ENCODE measurements around the gene CCL27. TPM values are rescaled to one million over a fixed set of nuclear protein-coding genes. Genes with fewer than 3 reads are reported as not detected.

The CCL27 gene
- total RNA-seq, 1 donor from 2014 or later = 1.1 TPM

DNA sequence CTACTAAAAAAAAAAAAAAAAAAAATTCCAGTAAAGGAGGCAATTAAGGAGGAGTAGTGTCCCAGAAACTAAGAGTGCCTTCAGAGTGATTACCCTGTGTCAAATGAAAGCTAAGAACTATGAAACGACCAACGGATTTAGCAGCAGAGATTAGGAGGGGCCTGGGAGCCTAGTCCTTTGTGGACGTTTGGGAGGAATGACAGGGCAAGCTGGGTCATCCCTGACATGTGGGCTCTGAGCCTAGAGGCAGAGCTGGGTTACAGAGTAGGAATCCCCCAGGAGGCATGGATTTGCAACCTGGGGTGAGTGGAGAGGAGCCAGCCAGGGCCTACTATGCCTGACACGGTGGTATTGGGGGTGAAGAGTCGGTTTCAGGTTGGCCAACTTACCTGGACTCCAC, 29.3 kb downstream of the CCL27 start:
- TF ChIP-seq, protein P1, sequence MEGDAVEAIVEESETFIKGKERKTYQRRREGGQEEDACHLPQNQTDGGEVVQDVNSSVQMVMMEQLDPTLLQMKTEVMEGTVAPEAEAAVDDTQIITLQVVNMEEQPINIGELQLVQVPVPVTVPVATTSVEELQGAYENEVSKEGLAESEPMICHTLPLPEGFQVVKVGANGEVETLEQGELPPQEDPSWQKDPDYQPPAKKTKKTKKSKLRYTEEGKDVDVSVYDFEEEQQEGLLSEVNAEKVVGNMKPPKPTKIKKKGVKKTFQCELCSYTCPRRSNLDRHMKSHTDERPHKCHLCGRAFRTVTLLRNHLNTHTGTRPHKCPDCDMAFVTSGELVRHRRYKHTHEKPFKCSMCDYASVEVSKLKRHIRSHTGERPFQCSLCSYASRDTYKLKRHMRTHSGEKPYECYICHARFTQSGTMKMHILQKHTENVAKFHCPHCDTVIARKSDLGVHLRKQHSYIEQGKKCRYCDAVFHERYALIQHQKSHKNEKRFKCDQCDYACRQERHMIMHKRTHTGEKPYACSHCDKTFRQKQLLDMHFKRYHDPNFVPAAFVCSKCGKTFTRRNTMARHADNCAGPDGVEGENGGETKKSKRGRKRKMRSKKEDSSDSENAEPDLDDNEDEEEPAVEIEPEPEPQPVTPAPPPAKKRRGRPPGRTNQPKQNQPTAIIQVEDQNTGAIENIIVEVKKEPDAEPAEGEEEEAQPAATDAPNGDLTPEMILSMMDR (conservative IDR thresholded peaks at IDR 0.05) = no peak
- H3K9me3 Mint-ChIP-seq = no peaks in the 10 kb centered on the region
- peaks cover 30% of the 10 kb centered on the region for H3K4me1 Mint-ChIP-seq (ENCODE audit: unreplicated experiment)
- H3K4me3 Mint-ChIP-seq = no peak overlapping the region
- no peak for DNase-seq (ENCODE audit: extremely low spot score, unreplicated experiment)
- peaks cover 44% of the 10 kb centered on the region for H3K27me3 Mint-ChIP-seq
- no peak overlapping the region for H3K27ac Mint-ChIP-seq
- no peaks in the 10 kb centered on the region for H3K36me3 Mint-ChIP-seq

DNA sequence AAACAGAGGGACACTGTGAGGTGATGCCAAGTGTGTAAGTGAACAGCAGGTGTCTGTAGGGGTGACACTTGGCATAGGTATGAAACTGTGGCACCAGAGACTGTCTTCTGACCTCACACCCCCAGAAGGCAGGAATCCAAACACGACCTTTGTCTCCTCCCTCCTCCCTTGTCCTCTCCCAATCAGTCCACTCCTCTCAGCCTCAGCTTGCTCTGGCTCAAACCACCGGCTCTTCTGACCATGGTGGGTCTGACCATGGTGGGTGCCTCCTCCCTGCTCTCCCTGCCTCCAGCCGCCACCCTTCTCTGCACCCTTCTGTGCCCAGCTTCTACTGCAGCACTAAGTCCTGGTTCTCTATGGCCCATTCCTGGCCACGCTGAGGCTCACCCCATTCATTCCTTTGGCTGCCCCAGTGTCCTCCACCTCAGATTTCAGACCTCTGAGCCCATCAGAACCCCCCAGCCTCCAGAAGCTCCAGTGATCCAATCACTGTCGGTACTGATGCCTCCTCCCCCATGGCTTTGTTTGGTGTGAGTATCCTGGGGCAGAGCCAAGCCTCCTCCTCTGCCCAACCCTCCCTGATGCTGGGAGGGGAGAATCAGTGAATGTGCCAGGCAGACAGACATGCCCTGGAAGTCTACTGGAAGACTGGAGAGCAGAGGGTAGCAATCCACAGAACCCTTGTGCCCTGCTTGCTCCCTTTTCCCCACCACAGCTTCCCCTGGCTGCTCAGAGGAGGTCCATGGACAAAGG, 31.9 kb downstream of the CCL27 start:
- Mint-ChIP-seq H3K27ac (no peak overlapping the region), H3K36me3 (peaks cover 4% of the 10 kb centered on the region), H3K4me3 (peak overlapping the region; percentile 37), H3K4me1 (ENCODE audit: unreplicated experiment) (peaks cover 21% of the 10 kb centered on the region), H3K27me3 (peaks cover 70% of the 10 kb centered on the region), H3K9me3 (no peaks in the 10 kb centered on the region)
- no peak for DNase-seq (ENCODE audit: extremely low spot score, unreplicated experiment)
- TF ChIP-seq, protein P1 (conservative IDR thresholded peaks at IDR 0.05) = no peak

DNA sequence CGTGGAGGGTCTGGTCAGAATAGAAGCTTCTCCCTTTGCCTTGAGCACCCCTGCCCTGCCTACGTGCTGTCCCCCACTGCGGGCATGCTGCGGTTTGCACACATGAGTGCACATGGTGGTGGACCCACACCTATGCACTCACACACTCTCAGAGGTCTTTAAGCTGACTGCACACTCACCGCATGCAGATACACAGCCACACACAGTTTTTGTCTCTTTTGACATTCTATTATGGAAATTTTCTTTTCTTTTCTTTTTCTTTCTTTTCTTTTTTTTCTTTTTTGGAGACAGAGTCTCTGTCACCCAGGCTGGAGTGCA, 33.0 kb downstream of the CCL27 start:
- H3K4me1 Mint-ChIP-seq (ENCODE audit: unreplicated experiment) = peaks cover 17% of the 10 kb centered on the region
- TF ChIP-seq, protein P1 (conservative IDR thresholded peaks at IDR 0.05) = no peak
- no peak for DNase-seq (ENCODE audit: extremely low spot score, unreplicated experiment)
- H3K27ac Mint-ChIP-seq = no peak overlapping the region
- H3K9me3 Mint-ChIP-seq = no peaks in the 10 kb centered on the region
- H3K4me3 Mint-ChIP-seq = peak overlapping the region; percentile 83
- H3K36me3 Mint-ChIP-seq = peaks cover 4% of the 10 kb centered on the region
- peaks cover 78% of the 10 kb centered on the region for H3K27me3 Mint-ChIP-seq

DNA sequence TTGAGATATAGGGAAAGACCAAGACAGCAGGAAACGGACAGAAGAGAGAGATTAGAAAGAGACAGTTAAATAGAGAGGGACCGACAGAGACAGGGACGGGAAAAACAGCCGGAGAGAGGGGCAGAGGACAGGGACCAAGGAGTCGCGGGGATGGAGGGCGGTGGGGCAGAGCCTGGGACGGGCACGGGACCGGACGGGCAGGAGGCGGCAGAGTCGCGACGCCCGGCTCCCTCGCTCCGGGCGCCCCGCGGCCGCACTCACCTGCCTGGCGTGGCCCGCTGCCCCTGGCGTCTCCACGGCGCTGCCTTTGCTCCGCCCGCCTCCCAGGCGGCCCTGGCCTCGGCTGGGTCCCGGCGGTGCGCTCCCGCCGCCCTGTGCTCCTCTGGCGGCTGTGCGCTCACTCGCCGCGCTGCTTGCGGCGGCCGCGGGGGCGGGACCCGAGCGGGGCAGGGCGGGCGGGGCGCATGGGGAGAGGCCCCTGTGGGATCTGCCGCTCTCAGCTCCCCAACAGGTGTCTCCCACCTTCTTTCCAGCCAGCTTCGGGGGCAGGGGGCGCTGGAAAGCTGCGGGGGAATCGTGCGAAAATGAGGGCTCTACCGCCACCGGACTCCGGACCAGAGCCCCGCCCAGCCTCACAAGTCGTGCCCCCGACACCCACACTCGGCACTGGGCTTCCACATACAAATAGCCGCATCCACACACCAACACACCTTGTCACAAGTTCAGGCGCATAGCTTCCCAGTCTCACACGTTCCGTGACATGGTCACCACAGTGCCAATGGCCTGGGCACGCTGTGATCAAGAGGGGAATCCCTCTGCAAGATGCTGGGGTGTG, 33.6 kb downstream of the CCL27 start, which contains the start of gene ARID3C:
Gene ARID3C (minus strand): TSS at position 411 of the 835 bp plus-strand sequence. CDS start 1,052 bp downstream, outside the sequence.
- H3K4me1 Mint-ChIP-seq (ENCODE audit: unreplicated experiment) = peaks cover 14% of the 10 kb centered on the region
- DNase-seq (ENCODE audit: extremely low spot score, unreplicated experiment) = no peak
- H3K27ac Mint-ChIP-seq = no peak within 1 kb of the TSS
- H3K4me3 Mint-ChIP-seq = peak within 1 kb of the TSS; percentile 84
- peaks cover 4% of the 10 kb centered on the region for H3K36me3 Mint-ChIP-seq
- TF ChIP-seq, protein P1 (conservative IDR thresholded peaks at IDR 0.05) = no peak
- peaks cover 84% of the 10 kb centered on the region for H3K27me3 Mint-ChIP-seq
- H3K9me3 Mint-ChIP-seq = no peaks in the 10 kb centered on the region

DNA sequence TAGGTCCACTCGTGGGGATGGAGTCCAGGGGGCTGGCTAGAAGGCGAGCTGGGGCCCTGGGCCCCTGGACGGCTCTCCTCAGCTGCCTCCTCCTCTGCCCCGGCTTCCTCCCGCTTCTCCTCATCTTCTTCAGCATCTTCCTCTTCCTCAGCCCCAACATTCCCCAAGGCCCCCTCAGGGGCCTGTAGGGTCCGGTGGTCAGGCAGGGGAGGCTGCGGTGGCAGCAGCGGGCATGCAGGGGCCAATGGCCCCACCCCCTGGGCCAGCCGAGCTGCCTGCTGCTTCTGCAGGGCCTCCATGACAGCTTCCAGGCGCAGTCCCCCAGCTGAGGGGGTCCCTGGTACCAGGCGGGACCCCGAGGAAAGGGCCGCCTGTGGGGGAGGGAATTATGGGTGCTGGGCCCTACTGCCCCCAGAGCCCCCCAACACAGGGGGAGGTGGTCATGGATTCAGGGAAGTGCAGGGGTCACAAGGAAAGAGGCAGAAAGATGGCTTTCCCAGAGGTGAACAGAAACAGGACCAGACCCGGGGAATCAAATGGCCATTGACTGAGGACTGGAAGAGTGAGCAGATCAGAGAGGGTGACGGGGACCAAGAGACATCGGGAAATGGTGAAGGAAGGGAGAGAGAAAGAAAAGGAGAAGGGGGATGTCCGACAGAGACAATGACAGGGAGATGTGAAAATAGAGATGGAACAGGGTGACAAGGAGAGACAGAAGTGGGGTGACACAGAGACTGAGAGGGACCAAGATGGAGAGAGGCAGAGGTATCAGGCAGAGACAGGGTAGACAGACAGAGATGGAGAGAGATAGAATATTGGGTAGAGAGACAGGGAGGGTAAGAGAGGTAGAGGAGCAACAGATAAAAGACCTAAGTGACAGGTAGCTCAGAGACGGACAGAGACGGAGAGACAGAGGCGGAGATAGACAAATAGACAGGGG, 34.5 kb downstream of the CCL27 start:
- H3K4me3 Mint-ChIP-seq = peak overlapping the region; percentile 84
- peaks cover 12% of the 10 kb centered on the region for H3K4me1 Mint-ChIP-seq (ENCODE audit: unreplicated experiment)
- DNase-seq (ENCODE audit: extremely low spot score, unreplicated experiment) = no peak
- H3K9me3 Mint-ChIP-seq = no peaks in the 10 kb centered on the region
- H3K27me3 Mint-ChIP-seq = peaks cover 88% of the 10 kb centered on the region
- H3K36me3 Mint-ChIP-seq = peaks cover 4% of the 10 kb centered on the region
- TF ChIP-seq, protein P1 (conservative IDR thresholded peaks at IDR 0.05) = no peak
- H3K27ac Mint-ChIP-seq = no peak overlapping the region

Data from type B pancreatic cell (in vitro differentiated cells).